Parathyroid adenoma (tissue), 2 donors: Measurements from ENCODE around the gene IGFBP6.
"Not testable (repeated sequence)": the region's sequence is repeated elsewhere in the genome, so short reads cannot be mapped to it uniquely, and the experiment has no call there.

ENCODE experiments used
- H2AFZ ChIP-seq: fragments of 300-600 bp; sonication (generic); one replicate; pipeline ENCODE4 v1.7.0; 2017; ENCODE audit warnings: antibody characterized with exemption, mild to moderate bottlenecking
- H3K27ac ChIP-seq: fragments of 300-600 bp; sonication (generic); one replicate; pipeline ENCODE4 v1.7.0; 2017
- H3K27me3 ChIP-seq: fragments of 300-600 bp; sonication (generic); one replicate; pipeline ENCODE4 v1.7.0; 2017; ENCODE audit warnings: low read length; ENCODE audit not compliant: control insufficient read depth, insufficient read depth
- H3K36me3 ChIP-seq: fragments of 300-600 bp; sonication (generic); one replicate; pipeline ENCODE4 v1.7.0; 2017; ENCODE audit warnings: low read length; ENCODE audit not compliant: control insufficient read depth, insufficient read depth
- H3K4me1 ChIP-seq: fragments of 300-600 bp; sonication (generic); one replicate; pipeline ENCODE4 v1.7.0; 2017; ENCODE audit warnings: control low read depth
- H3K4me2 ChIP-seq: fragments of 300-600 bp; sonication (generic); one replicate; pipeline ENCODE4 v1.7.0; 2017; ENCODE audit warnings: low read length
- H3K4me3 ChIP-seq: fragments of 300-600 bp; sonication (generic); one replicate; pipeline ENCODE4 v1.7.0; 2017; ENCODE audit warnings: low read depth, low read length
- H3K79me2 ChIP-seq: fragments of 300-600 bp; sonication (generic); one replicate; pipeline ENCODE4 v1.7.0; 2017; ENCODE audit warnings: control low read depth
- H3K9ac ChIP-seq: fragments of 300-600 bp; sonication (generic); one replicate; pipeline ENCODE4 v1.7.0; 2017; ENCODE audit warnings: mild to moderate bottlenecking
- H3K9me3 ChIP-seq: fragments of 300-600 bp; sonication (generic); one replicate; pipeline ENCODE4 v1.7.0; 2017; ENCODE audit warnings: low read length; ENCODE audit not compliant: control insufficient read depth
- TF ChIP-seq, protein P1 (sequence below): fragments of 300-600 bp; sonication (generic); IDR thresholded peaks from one replicate; pipeline ENCODE4 v1.7.0; 2017; ENCODE audit warnings: antibody characterized with exemption, mild to moderate bottlenecking
- donor health status: primary hyperparathyroidism.

Gene IGFBP6

DNA sequence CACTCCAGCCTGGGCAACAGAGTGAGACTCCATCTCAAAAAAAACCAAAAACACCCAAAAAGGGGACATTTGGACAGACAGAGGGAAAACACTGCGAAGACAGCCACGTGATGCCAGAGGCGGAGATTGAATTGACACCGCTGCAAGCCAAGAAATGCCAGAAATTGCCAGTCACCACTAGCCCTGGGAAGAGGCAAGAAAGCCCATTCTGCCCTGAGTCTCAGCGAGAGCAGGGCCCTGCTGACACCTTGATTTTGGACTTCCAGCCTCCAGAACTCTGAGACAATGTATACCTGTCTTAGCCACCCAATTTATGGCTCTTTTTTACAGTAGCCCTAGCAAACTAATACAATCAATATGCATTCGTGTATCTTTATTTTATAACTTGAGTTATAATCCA is 7.4 kb upstream of the IGFBP6 start:
- no peak overlapping the region for H2AFZ ChIP-seq
- H3K27ac ChIP-seq = no peak overlapping the region
- no peaks in the 10 kb centered on the region for H3K79me2 ChIP-seq
- H3K27me3 ChIP-seq = no peaks in the 10 kb centered on the region
- TF ChIP-seq, protein P1, sequence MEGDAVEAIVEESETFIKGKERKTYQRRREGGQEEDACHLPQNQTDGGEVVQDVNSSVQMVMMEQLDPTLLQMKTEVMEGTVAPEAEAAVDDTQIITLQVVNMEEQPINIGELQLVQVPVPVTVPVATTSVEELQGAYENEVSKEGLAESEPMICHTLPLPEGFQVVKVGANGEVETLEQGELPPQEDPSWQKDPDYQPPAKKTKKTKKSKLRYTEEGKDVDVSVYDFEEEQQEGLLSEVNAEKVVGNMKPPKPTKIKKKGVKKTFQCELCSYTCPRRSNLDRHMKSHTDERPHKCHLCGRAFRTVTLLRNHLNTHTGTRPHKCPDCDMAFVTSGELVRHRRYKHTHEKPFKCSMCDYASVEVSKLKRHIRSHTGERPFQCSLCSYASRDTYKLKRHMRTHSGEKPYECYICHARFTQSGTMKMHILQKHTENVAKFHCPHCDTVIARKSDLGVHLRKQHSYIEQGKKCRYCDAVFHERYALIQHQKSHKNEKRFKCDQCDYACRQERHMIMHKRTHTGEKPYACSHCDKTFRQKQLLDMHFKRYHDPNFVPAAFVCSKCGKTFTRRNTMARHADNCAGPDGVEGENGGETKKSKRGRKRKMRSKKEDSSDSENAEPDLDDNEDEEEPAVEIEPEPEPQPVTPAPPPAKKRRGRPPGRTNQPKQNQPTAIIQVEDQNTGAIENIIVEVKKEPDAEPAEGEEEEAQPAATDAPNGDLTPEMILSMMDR = no peak
- H3K4me2 ChIP-seq = no peak overlapping the region
- no peaks in the 10 kb centered on the region for H3K9me3 ChIP-seq
- H3K4me1 ChIP-seq = no peaks in the 10 kb centered on the region
- H3K9ac ChIP-seq = no peak overlapping the region
- no peaks in the 10 kb centered on the region for H3K36me3 ChIP-seq
- H3K4me3 ChIP-seq = no peak overlapping the region

DNA sequence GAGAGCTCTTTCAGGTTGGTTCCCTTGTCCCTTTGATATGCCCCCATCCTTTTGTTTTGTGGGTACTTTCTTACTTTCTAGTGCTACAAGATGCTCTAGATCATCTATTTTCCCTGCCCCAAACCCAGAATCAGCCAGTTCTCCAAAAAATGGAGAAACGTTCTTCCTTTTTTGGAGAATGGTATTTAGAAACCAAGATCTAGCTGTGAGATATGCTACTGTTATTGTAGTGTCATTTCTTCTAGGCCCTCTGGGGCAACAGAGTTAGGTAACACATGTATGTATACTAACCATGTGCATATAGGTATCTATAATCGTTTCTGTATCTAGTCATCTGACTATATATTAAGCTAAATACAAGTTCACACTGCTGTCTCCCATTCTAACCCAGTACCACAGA is 6.9 kb upstream of the IGFBP6 start:
- H2AFZ ChIP-seq = no peak overlapping the region
- TF ChIP-seq, protein P1 = no peak

GRCh38 chr12:53091756-53092155 is 5.7 kb upstream of the IGFBP6 start:
- Histone ChIP-seq H3K27me3 (no peaks in the 10 kb centered on the region), H3K9ac (no peak overlapping the region), H3K4me3 (no peak overlapping the region), H3K79me2 (no peaks in the 10 kb centered on the region), H3K36me3 (no peaks in the 10 kb centered on the region), H3K27ac (no peak overlapping the region), H3K4me2 (no peak overlapping the region), H3K9me3 (no peaks in the 10 kb centered on the region), H3K4me1 (no peaks in the 10 kb centered on the region), H2AFZ (no peak overlapping the region)
- TF ChIP-seq, protein P1 = no peak

More for the DNA sequence above, 6.9 kb upstream of the IGFBP6 start:
- no peak overlapping the region for H3K4me2 ChIP-seq
- no peaks in the 10 kb centered on the region for H3K4me1 ChIP-seq
- H3K27ac ChIP-seq = no peak overlapping the region
- no peaks in the 10 kb centered on the region for H3K9me3 ChIP-seq
- no peak overlapping the region for H3K4me3 ChIP-seq
- H3K36me3 ChIP-seq = no peaks in the 10 kb centered on the region
- no peaks in the 10 kb centered on the region for H3K79me2 ChIP-seq
- no peak overlapping the region for H3K9ac ChIP-seq
- no peaks in the 10 kb centered on the region for H3K27me3 ChIP-seq

DNA sequence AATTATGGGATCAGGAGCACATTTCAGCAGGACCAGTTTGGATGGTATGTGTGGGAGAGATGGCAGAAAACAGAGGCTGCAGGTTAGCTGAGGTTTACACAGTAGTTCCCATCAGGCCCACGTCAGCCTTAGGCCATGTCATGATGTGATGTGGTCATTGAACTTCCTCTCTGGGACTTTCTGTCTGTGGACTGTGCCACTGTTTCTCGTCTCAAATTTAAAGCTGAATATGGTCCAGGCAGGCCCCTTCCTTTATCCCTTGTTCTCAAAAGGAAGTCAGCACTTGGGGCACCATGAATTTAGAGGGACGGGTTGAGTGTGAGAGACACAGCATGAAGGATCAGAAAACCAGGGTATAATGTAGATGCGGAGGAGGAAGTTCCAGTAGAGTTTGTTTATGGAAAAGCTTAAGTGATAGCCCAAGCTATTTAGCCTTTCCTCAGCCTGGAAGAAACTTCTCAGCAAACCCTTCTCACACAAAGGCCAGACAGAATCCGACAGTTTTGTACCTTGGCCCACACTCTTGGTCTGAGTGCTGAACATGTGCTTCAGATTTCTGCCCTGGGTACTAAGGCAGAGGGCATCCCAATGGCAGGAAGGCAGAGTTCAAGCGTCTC is 3.6 kb upstream of the IGFBP6 start:
- Histone ChIP-seq H3K9me3 (no peaks in the 10 kb centered on the region), H3K4me2 (no peak overlapping the region), H3K79me2 (no peaks in the 10 kb centered on the region), H3K27me3 (no peaks in the 10 kb centered on the region), H3K9ac (no peak overlapping the region), H3K27ac (peak overlapping the region; percentile 11), H3K4me1 (peaks cover 10% of the 10 kb centered on the region), H3K36me3 (no peaks in the 10 kb centered on the region), H2AFZ (no peak overlapping the region), H3K4me3 (no peak overlapping the region)
- TF ChIP-seq, protein P1 = no peak

GRCh38 chr12:53094394-53094787 is 3.1 kb upstream of the IGFBP6 start:
- no peaks in the 10 kb centered on the region for H3K27me3 ChIP-seq
- no peaks in the 10 kb centered on the region for H3K36me3 ChIP-seq
- H3K4me3 ChIP-seq = no peak overlapping the region
- H2AFZ ChIP-seq = no peak overlapping the region
- TF ChIP-seq, protein P1 = no peak
- peak overlapping the region; percentile 11 for H3K27ac ChIP-seq
- no peaks in the 10 kb centered on the region for H3K79me2 ChIP-seq
- no peak overlapping the region for H3K4me2 ChIP-seq
- H3K9ac ChIP-seq = no peak overlapping the region
- peaks cover 14% of the 10 kb centered on the region for H3K4me1 ChIP-seq
- no peaks in the 10 kb centered on the region for H3K9me3 ChIP-seq

DNA sequence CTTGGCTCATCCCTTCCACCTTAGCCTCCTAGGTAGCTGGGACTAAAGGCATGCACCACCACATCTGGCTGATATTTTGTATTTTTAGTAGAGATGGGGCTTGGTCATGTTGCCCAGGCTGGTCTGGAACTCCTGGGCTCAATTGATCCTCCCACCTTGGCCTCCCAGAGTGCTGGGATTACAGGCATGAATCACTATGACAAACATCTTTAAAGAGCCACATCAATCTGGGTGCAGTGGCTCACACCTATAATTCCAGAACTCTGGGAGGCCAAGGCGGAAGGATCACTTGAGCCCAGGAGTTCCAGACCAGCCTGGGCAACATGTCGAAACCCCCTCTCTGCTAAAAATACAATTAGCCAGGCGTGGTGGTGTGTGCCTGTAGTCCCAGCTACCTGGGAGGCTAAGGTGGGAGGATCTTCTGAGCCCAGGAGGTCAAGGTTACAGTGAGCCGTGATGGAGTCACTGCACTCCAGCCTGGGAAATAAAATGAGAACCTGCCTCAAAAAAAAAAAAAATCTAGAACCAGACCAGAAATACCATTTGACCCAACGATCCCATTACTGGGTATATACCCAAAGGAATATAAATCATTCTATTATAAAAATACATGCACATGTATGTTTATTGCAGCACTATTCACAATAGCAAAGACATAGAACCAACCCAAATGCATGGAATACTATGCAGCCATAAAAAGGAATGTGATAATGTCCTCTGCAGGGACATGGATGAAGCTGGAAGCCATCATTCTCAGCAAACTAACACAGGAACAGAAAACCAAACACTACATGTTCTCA is 2.5 kb upstream of the IGFBP6 start:
- not testable (repeated sequence) for H3K79me2 ChIP-seq, H3K4me2 ChIP-seq, H3K9me3 ChIP-seq, H3K9ac ChIP-seq, H3K4me3 ChIP-seq, H2AFZ ChIP-seq, H3K27me3 ChIP-seq, H3K27ac ChIP-seq, H3K36me3 ChIP-seq
- peaks cover 14% of the 10 kb centered on the region for H3K4me1 ChIP-seq

DNA sequence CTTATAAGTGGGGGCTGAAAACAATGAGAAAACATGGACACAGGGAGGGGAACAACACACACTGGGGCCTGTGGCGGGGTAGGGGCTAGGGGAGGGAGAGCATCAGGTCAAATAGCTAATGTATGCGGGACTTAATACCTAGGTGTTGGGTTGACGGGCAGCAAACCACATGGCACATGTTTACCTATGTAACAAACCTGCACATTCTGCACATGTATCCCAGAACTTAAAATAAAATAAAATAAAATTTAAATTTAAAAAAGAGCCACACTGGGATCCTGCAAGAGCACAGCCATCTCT is 1.9 kb upstream of the IGFBP6 start:
- not testable (repeated sequence) for H3K27ac ChIP-seq, H3K9ac ChIP-seq, H3K4me2 ChIP-seq, H3K36me3 ChIP-seq, H2AFZ ChIP-seq, H3K79me2 ChIP-seq, H3K4me3 ChIP-seq, H3K27me3 ChIP-seq, H3K9me3 ChIP-seq
- peaks cover 14% of the 10 kb centered on the region for H3K4me1 ChIP-seq
